Activated B cell treated with CpG ODN at 0.5 μM for 24 hours (primary cell): ENCODE measurements around the gene MYOZ3. TPM values are rescaled to one million over a fixed set of nuclear protein-coding genes. Genes with fewer than 3 reads are reported as not detected.

Experiments used
- ATAC-seq: fragments of 200-7000 bp; cut with Tn5 transposase; one replicate; pipeline ENCODE4 v1.10.0; 2021; ENCODE audit warnings: low read depth, mild to moderate bottlenecking, moderate library complexity
- CTCF ChIA-PET: fragments of 350-600 bp; sonication (Branson Sonifier 250); formaldehyde crosslinking; loops from one replicate; lab custom pipeline; 2021; ENCODE audit warnings: antibody characterized with exemption; lab: Charles Lee
- POLR2A ChIA-PET: fragments of 350-600 bp; sonication (Branson Sonifier 250); formaldehyde crosslinking; loops from one replicate; lab custom pipeline; 2021; ENCODE audit warnings: antibody characterized with exemption; lab: Charles Lee
- DNase-seq: peaks from one replicate; pipeline ENCODE4 v3.0.0; 2022
- H3K27ac Mint-ChIP-seq: one replicate; pipeline ENCODE4 v1.8.0; 2020; ENCODE audit warnings: mixed read lengths
- H3K27me3 Mint-ChIP-seq: one replicate; pipeline ENCODE4 v1.8.0; 2021; ENCODE audit warnings: mixed read lengths
- H3K36me3 Mint-ChIP-seq: one replicate; pipeline ENCODE4 v1.8.0; 2021; ENCODE audit warnings: low read depth, mixed read lengths
- H3K4me1 Mint-ChIP-seq: one replicate; pipeline ENCODE4 v1.8.0; 2021; ENCODE audit warnings: mixed read lengths
- H3K4me3 Mint-ChIP-seq: one replicate; pipeline ENCODE4 v1.8.0; 2020; ENCODE audit warnings: mild to moderate bottlenecking, mixed read lengths
- H3K9me3 Mint-ChIP-seq: one replicate; pipeline ENCODE4 v1.8.0; 2020; ENCODE audit warnings: mixed read lengths
- CTCF ChIP-seq: fragments of 200-600 bp; IDR thresholded peaks from one replicate; pipeline ENCODE4 v1.8.0; 2022; ENCODE audit warnings: antibody characterized with exemption, mild to moderate bottlenecking
- intact Hi-C: fragments of 100-400 bp; cut with micrococcal nuclease; formaldehyde crosslinking; loops from one replicate; pipeline ENCODE4 v1.15.1; 2024
- total RNA-seq: library from RNA; stranded (reverse); gene quantifications from 2 replicates; pipeline ENCODE4 v1.2.3, GENCODE V29; 2022

MYOZ3 gene
- total RNA-seq, 1 donor from 2014 or later, result 0.18 TPM

GRCh38 chr5:150626853-150627276 lies 34.2 kb upstream of the MYOZ3 start:
- intact Hi-C loops, result loop anchor here (1.0 to 10.0 kb wide), 9 partner anchors 9 to 795 kb away; partner anchors contain the start of genes GM2A, RBM22 and TCOF1
- ChIA-PET POLR2A (interaction anchor here (0.6 to 2.8 kb wide), 10 partner anchors 25 to 1132 kb away, joined by 3 to 12 read pairs (median 4); partner anchors contain the start of genes ATOX1, CD74, DCTN4 and GM2A), CTCF (interaction anchor here (1.7 to 1.8 kb wide), 2 partner anchors 65 to 67 kb away, joined by 6 to 9 read pairs; no protein-coding TSS in a partner anchor)
- no peaks in the 10 kb centered on the region for H3K27me3 Mint-ChIP-seq
- peaks cover 57% of the 10 kb centered on the region for H3K4me1 Mint-ChIP-seq
- H3K27ac Mint-ChIP-seq, result peak overlapping the region; percentile 91
- no peaks in the 10 kb centered on the region for H3K9me3 Mint-ChIP-seq
- peaks cover 12% of the 10 kb centered on the region for H3K36me3 Mint-ChIP-seq
- ATAC-seq (no peak), DNase-seq (no peak)
- H3K4me3 Mint-ChIP-seq, result peak overlapping the region; percentile 94
- TF ChIP-seq CTCF, result no peak

- H3K36me3 Mint-ChIP-seq, result peaks cover 12% of the 10 kb centered on the region
- peak overlapping the region; percentile 10 for H3K27ac Mint-ChIP-seq
- no peaks in the 10 kb centered on the region for H3K27me3 Mint-ChIP-seq
- ChIA-PET POLR2A (interaction anchor here (2.8 kb wide), 1 partner anchor 29 kb away, joined by 12 read pairs; no protein-coding TSS in a partner anchor), CTCF (no interaction called here)
- intact Hi-C loops, result loop anchor here (2.0 to 10.0 kb wide), 7 partner anchors 67 to 796 kb away; partner anchors contain the start of genes GM2A, RBM22 and TCOF1
- no peak for ATAC-seq
- DNase-seq, result no peak
- no peak for TF ChIP-seq CTCF
- H3K4me1 Mint-ChIP-seq, result peaks cover 54% of the 10 kb centered on the region
- H3K4me3 Mint-ChIP-seq, result peak overlapping the region; percentile 94
- H3K9me3 Mint-ChIP-seq, result no peaks in the 10 kb centered on the region
Observed at GRCh38 chr5:150627731-150628545, 33.1 kb upstream of the MYOZ3 start.

- ATAC-seq (no peak), DNase-seq (no peak)
- Mint-ChIP-seq H3K36me3 (peaks cover 12% of the 10 kb centered on the region), H3K4me3 (no peak overlapping the region), H3K4me1 (peaks cover 44% of the 10 kb centered on the region), H3K9me3 (no peaks in the 10 kb centered on the region), H3K27me3 (no peaks in the 10 kb centered on the region), H3K27ac (no peak overlapping the region)
- intact Hi-C loops, result loop anchor here (5.0 to 10.0 kb wide), 4 partner anchors 142 to 797 kb away; partner anchors contain the start of gene GM2A
- CTCF ChIA-PET, result no interaction called here
- TF ChIP-seq CTCF, result no peak
- POLR2A ChIA-PET, result no interaction called here
Observed at GRCh38 chr5:150628936-150629485, 32.0 kb upstream of the MYOZ3 start.

- peaks cover 11% of the 10 kb centered on the region for H3K36me3 Mint-ChIP-seq
- ChIA-PET CTCF (no interaction called here), POLR2A (no interaction called here)
- DNase-seq, result no peak
- intact Hi-C loops, result no loop called here
- no peaks in the 10 kb centered on the region for H3K9me3 Mint-ChIP-seq
- no peak overlapping the region for H3K4me3 Mint-ChIP-seq
- peaks cover 40% of the 10 kb centered on the region for H3K4me1 Mint-ChIP-seq
- H3K27ac Mint-ChIP-seq, result no peak overlapping the region
- ATAC-seq, result no peak
- no peak for TF ChIP-seq CTCF
- no peaks in the 10 kb centered on the region for H3K27me3 Mint-ChIP-seq
Observed at GRCh38 chr5:150630016-150630415, 31.0 kb upstream of the MYOZ3 start.
